ENCODE results near the gene ANP32E.

GRCh38 chr1:150221552-150221951, 14.4 kb downstream of the ANP32E start:
- TF ChIP-seq CTCF (IDR thresholded peaks at IDR 0.05) (peak; percentile 56), ZFX (IDR thresholded peaks at IDR 0.05; ENCODE audit: borderline replicate concordance) (no peak)

All from 22Rv1 (cell line).